Testis (tissue), 2 donors: ENCODE results near the gene LGI2.

Experiments used
- POLR2A ChIP-seq: fragments of 450-650 bp; IDR thresholded peaks from one replicate; pipeline ENCODE4 v1.6.1; 2017; ENCODE audit warnings: antibody characterized with exemption, mild to moderate bottlenecking, moderate library complexity
- TF ChIP-seq, protein P1 (sequence below), 3 experiments: fragments of 450-650 bp in 2 of 3; fragments of 200-600 bp in 1 of 3; sonication (generic) in 1 of 3; IDR thresholded peaks; one replicate each; pipeline ENCODE4 v1.5.1; 2016 to 2019; ENCODE audit warnings: antibody characterized with exemption in 3 of 3, mild to moderate bottlenecking in 2 of 3, moderate library complexity in 1 of 3

DNA sequence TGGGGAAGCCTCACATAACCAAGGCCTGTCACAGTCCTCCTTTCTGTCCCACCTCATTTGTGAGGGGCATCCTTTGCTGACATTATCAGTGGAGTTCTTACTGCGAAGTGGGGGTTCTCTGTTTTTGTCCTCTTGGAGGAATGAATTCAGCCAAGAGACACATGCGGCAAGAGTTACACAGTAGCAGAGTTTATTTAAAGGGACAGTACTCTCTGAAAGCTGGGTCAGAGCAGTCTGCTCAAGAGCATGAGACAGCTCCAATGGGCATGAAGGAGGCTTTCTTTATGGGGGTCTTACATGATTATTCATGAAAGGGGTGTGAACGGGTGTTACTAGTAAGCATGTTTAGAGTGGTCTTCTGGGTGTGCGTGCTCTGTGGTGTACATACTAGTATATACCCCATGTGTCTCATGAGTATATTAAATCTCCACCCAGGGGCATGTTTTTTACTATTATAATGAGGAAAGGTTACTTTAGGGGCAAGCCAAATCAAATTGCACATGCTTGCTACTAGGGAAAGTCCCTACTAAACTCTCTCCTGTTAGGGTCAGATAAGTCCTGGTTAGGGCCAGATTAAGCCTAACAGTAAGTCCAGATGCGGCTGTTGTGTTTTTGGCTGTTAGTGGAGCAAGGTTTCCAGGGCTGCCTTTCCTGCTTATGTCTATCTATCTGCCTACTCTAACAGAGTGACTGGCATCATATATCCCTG is 19.8 kb upstream of the LGI2 start:
- TF ChIP-seq, protein P1, sequence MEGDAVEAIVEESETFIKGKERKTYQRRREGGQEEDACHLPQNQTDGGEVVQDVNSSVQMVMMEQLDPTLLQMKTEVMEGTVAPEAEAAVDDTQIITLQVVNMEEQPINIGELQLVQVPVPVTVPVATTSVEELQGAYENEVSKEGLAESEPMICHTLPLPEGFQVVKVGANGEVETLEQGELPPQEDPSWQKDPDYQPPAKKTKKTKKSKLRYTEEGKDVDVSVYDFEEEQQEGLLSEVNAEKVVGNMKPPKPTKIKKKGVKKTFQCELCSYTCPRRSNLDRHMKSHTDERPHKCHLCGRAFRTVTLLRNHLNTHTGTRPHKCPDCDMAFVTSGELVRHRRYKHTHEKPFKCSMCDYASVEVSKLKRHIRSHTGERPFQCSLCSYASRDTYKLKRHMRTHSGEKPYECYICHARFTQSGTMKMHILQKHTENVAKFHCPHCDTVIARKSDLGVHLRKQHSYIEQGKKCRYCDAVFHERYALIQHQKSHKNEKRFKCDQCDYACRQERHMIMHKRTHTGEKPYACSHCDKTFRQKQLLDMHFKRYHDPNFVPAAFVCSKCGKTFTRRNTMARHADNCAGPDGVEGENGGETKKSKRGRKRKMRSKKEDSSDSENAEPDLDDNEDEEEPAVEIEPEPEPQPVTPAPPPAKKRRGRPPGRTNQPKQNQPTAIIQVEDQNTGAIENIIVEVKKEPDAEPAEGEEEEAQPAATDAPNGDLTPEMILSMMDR (IDR thresholded peaks at IDR 0.05) = no peak
- TF ChIP-seq POLR2A = no peak
